OCI-LY7 (cell line): ENCODE data around the gene TRAF4. TPM values are rescaled to one million over a fixed set of nuclear protein-coding genes. Genes with fewer than 3 reads are reported as not detected.

Experiments used
- BruUV-seq: library from RNA; stranded (reverse); fragments of 400-500 nt; replicated peaks from 2 replicates; lab custom pipeline; 2021; lab: Mats Ljungman, UMichigan
- CTCF ChIA-PET: fragments of 300-600 bp; sonication (Branson Sonifier 250); formaldehyde crosslinking; loops from one replicate; lab custom pipeline; 2022; ENCODE audit warnings: antibody characterized with exemption; ENCODE audit not compliant: unreplicated experiment; lab: Charles Lee
- POLR2A ChIA-PET: fragments of 300-600 bp; sonication (Branson Sonifier 250); formaldehyde crosslinking; loops from one replicate; lab custom pipeline; 2022; ENCODE audit warnings: antibody characterized with exemption; lab: Charles Lee
- DNase-seq: peaks from one replicate; pipeline ENCODE4 v3.0.0-alpha.2; 2015; ENCODE audit warnings: low spot score
- H2AFZ ChIP-seq: fragments of 200-600 bp; sonication (generic), shearing (Covaris generic); 2 replicates; pipeline ENCODE4 v1.6.1; 2014; ENCODE audit warnings: mild to moderate bottlenecking, antibody characterized with exemption, low read length, moderate library complexity
- H3K27ac ChIP-seq: fragments of 200-600 bp; sonication (generic); 2 replicates; pipeline ENCODE4 v1.5.1; 2014; ENCODE audit warnings: mixed run types, low read depth, mild to moderate bottlenecking, moderate library complexity, low read length, inconsistent platforms; ENCODE audit not compliant: poor library complexity, severe bottlenecking
- H3K36me3 ChIP-seq: fragments of 200-600 bp; sonication (generic); 2 replicates; pipeline ENCODE4 v1.6.1; 2014; ENCODE audit warnings: mild to moderate bottlenecking, antibody characterized with exemption, low read length, moderate library complexity, mixed read lengths; ENCODE audit not compliant: insufficient read depth
- H3K4me1 ChIP-seq: fragments of 200-600 bp; sonication (generic); 2 replicates; pipeline ENCODE4 v1.5.1; 2014; ENCODE audit warnings: mild to moderate bottlenecking, low read length; ENCODE audit not compliant: insufficient read depth, poor library complexity, severe bottlenecking
- H3K4me2 ChIP-seq: fragments of 200-600 bp; sonication (generic); 2 replicates; pipeline ENCODE4 v1.6.1; 2014; ENCODE audit warnings: mild to moderate bottlenecking, low read length
- H3K4me3 ChIP-seq: fragments of 200-600 bp; sonication (generic); 2 replicates; pipeline ENCODE4 v1.5.1; 2014; ENCODE audit warnings: mild to moderate bottlenecking, low read depth, low read length; ENCODE audit not compliant: poor library complexity, severe bottlenecking
- H3K79me2 ChIP-seq: fragments of 200-600 bp; sonication (generic); 2 replicates; pipeline ENCODE4 v1.6.1; 2016; ENCODE audit warnings: low read depth, mild to moderate bottlenecking, low read length, moderate library complexity, mixed read lengths; ENCODE audit not compliant: insufficient read depth
- H3K9me2 ChIP-seq: fragments of 200-600 bp; sonication (generic); 2 replicates; pipeline ENCODE4 v1.6.1; 2016; ENCODE audit warnings: mild to moderate bottlenecking, low read length, mixed read lengths; ENCODE audit not compliant: insufficient read depth
- H3K9me3 ChIP-seq: fragments of 200-600 bp; sonication (generic); 2 replicates; pipeline ENCODE4 v1.6.1; 2014; ENCODE audit warnings: mild to moderate bottlenecking, mixed run types, low read length, mixed read lengths
- H4K20me1 ChIP-seq: fragments of 200-600 bp; sonication (generic); 2 replicates; pipeline ENCODE4 v1.6.1; 2014; ENCODE audit warnings: mild to moderate bottlenecking, antibody characterized with exemption, low read length, moderate library complexity, mixed read lengths; ENCODE audit not compliant: insufficient read depth
- EZH2phosphoT487 ChIP-seq: fragments of 200-600 bp; sonication (generic); IDR thresholded peaks from 2 replicates; pipeline ENCODE4 v1.6.1; 2018; ENCODE audit warnings: low read depth, borderline replicate concordance, mild to moderate bottlenecking, mixed run types, antibody characterized with exemption, low read length, moderate library complexity, mixed read lengths
- intact Hi-C: fragments of 100-400 bp; cut with micrococcal nuclease; formaldehyde crosslinking; loops from one replicate; pipeline ENCODE4 v1.10.0; 2022; ENCODE audit not compliant: unreplicated experiment
- total RNA-seq, 2 experiments: library from RNA; depleted of rRNA in 1 of 2; stranded (reverse); fragments of >200 nt in 1 of 2; shearing (Covaris generic) in 1 of 2; gene quantifications; 2 replicates each; pipeline ENCODE4 v1.2.3, GENCODE V29; 2014 to 2022
- TF ChIP-seq, protein P1 (sequence below): fragments of 200-600 bp; sonication (generic); conservative IDR thresholded peaks from 2 replicates; pipeline ENCODE4 v1.5.1; 2014; ENCODE audit warnings: mild to moderate bottlenecking, antibody characterized with exemption, low read length, moderate library complexity, mixed read lengths

TRAF4 gene
- total RNA-seq, 2 experiments from 2014 or later: 105 to 123 TPM

DNA sequence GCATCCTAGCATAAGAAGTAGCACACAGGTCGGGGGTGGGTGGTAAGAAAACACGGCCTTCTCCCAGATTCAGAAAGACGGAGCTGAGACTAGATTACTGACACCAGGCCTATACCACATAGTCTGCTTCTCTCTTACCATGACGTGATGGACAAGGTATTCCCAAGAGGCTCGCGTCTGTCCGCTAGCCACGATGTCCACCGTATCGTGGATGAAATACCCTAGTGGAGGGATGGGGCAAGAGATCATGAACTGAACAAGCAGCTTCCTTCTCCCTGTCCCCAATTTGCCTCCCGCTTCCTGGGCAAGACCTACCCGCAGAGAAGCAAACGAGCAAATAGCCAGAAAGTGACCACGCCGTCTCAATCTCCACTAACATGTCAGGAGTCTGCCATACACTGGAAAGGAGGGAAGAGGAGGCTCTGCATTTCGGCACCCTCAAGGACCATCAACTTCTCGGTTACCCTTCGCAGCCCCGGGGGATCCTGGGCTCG, 18.6 kb upstream of the TRAF4 start:
- Histone ChIP-seq H3K9me3 (no peaks in the 10 kb centered on the region), H3K4me3 (peak overlapping the region; percentile 22), H3K27ac (peak overlapping the region; percentile 82), H3K36me3 (peaks cover 57% of the 10 kb centered on the region), H4K20me1 (peaks cover 9% of the 10 kb centered on the region; the same call in 1 of the 2 replicates), H3K4me2 (peak overlapping the region; percentile 96), H3K9me2 (no peaks in the 10 kb centered on the region), H3K4me1 (peaks cover 76% of the 10 kb centered on the region), H2AFZ (no peak overlapping the region), H3K79me2 (peaks cover 31% of the 10 kb centered on the region)
- DNase-seq: peak; percentile 58
- ChIA-PET CTCF (no interaction called here), POLR2A (interaction anchor here (1.0 to 4.1 kb wide), 2 partner anchors 16 to 38 kb away, joined by 4 to 56 read pairs; no protein-coding TSS in a partner anchor)
- intact Hi-C loops: loop anchor here (5.0 kb wide), 2 partner anchors 37 to 127 kb away; no protein-coding TSS in a partner anchor
- BruUV-seq: no TSS peak
- TF ChIP-seq EZH2phosphoT487: no peak
- TF ChIP-seq, protein P1, sequence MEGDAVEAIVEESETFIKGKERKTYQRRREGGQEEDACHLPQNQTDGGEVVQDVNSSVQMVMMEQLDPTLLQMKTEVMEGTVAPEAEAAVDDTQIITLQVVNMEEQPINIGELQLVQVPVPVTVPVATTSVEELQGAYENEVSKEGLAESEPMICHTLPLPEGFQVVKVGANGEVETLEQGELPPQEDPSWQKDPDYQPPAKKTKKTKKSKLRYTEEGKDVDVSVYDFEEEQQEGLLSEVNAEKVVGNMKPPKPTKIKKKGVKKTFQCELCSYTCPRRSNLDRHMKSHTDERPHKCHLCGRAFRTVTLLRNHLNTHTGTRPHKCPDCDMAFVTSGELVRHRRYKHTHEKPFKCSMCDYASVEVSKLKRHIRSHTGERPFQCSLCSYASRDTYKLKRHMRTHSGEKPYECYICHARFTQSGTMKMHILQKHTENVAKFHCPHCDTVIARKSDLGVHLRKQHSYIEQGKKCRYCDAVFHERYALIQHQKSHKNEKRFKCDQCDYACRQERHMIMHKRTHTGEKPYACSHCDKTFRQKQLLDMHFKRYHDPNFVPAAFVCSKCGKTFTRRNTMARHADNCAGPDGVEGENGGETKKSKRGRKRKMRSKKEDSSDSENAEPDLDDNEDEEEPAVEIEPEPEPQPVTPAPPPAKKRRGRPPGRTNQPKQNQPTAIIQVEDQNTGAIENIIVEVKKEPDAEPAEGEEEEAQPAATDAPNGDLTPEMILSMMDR: 0 out of 2 replicates have a peak, but pooled peaks have one; percentile 9

DNA sequence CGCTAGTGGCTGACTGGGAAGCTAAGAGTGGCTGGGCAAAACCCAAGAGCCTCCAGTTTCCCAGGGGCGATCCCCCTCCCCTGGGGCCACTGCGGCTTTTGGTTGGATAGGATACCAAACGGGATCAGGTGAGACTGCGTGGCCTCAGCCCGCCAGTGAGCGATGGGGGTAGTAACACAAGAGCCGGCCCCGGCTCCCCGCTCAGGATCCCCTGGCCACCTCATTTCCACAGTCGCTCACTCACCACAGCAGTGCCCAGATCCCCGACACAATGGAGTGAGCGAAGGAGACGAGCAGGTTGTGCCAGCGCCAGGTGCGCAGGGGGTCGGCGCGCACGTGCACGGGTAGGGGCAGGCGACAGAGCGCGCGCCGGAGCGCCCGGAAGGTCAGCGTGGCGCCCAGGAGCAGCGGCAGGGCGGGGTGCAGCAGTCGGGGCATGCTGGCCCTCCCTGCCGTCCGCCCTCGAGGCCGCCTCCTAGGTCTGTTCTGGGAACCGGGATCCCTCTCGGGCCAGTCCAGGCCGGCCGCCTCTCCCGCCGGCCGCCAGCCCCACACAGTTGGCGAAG, 18.1 kb upstream of the TRAF4 start:
- peak; percentile 52 for DNase-seq
- peaks cover 76% of the 10 kb centered on the region for H3K4me1 ChIP-seq
- intact Hi-C loops: loop anchor here (1.0 to 5.0 kb wide), 3 partner anchors 37 to 228 kb away; no protein-coding TSS in a partner anchor
- H4K20me1 ChIP-seq: peaks cover 9% of the 10 kb centered on the region; the same call in 1 of the 2 replicates
- no peak overlapping the region for H2AFZ ChIP-seq
- H3K4me2 ChIP-seq: peak overlapping the region; percentile 96
- peak overlapping the region; percentile 82 for H3K27ac ChIP-seq
- H3K4me3 ChIP-seq: peak overlapping the region; percentile 22
- H3K9me2 ChIP-seq: no peaks in the 10 kb centered on the region
- peaks cover 51% of the 10 kb centered on the region for H3K36me3 ChIP-seq
- BruUV-seq: no TSS peak
- ChIA-PET POLR2A (interaction anchor here (1.0 to 4.1 kb wide), 2 partner anchors 15 to 37 kb away, joined by 4 to 56 read pairs; no protein-coding TSS in a partner anchor), CTCF (interaction anchor here (0.5 to 3.5 kb wide), 7 partner anchors 14 to 228 kb away, joined by 3 to 27 read pairs (median 4); no protein-coding TSS in a partner anchor)
- TF ChIP-seq EZH2phosphoT487: no peak
- TF ChIP-seq, protein P1: no peak
- H3K79me2 ChIP-seq: peaks cover 25% of the 10 kb centered on the region
- H3K9me3 ChIP-seq: no peaks in the 10 kb centered on the region
